Duodenal mucosa (tissue), 2 donors: ENCODE results near the gene MYO16.
"Not testable (repeated sequence)": the region's sequence is repeated elsewhere in the genome, so short reads cannot be mapped to it uniquely, and the experiment has no call there.

Experiments used
- H3K27ac ChIP-seq: one replicate; pipeline ENCODE4 v1.7.0; 2013; ENCODE audit warnings: low read depth, low read length
- H3K27me3 ChIP-seq, 2 donors: one replicate each; pipeline ENCODE4 v1.7.0; 2013; ENCODE audit warnings: low read length in 2 of 2, control low read depth in 1 of 2; ENCODE audit not compliant: insufficient read depth in 2 of 2, control insufficient read depth in 1 of 2
- H3K36me3 ChIP-seq, 2 donors: one replicate each; pipeline ENCODE4 v1.7.0; 2013; ENCODE audit warnings: low read length in 2 of 2, control low read depth in 1 of 2; ENCODE audit not compliant: insufficient read depth in 2 of 2, control insufficient read depth in 1 of 2
- H3K4me1 ChIP-seq, 2 donors: one replicate each; pipeline ENCODE4 v1.7.0; 2013; ENCODE audit warnings: low read length in 2 of 2, control low read depth in 1 of 2; ENCODE audit not compliant: insufficient read depth in 2 of 2, control insufficient read depth in 1 of 2
- H3K4me3 ChIP-seq, 2 donors: one replicate each; pipeline ENCODE4 v1.7.0; 2013; ENCODE audit warnings: low read length in 2 of 2, low read depth in 1 of 2
- H3K9ac ChIP-seq, 2 donors: one replicate each; pipeline ENCODE4 v1.7.0; 2013; ENCODE audit warnings: low read length in 2 of 2, low read depth in 1 of 2
- H3K9me3 ChIP-seq, 2 donors: one replicate each; pipeline ENCODE4 v1.7.0; 2013; ENCODE audit warnings: low read length in 2 of 2, control low read depth in 1 of 2; ENCODE audit not compliant: control insufficient read depth in 1 of 2

Gene MYO16

GRCh38 chr13:108902405-108903155 lies 273.2 kb downstream of the MYO16 start:
- Histone ChIP-seq H3K36me3 (no peaks in the 10 kb centered on the region), H3K9ac (no peak overlapping the region), H3K27me3 (no peaks in the 10 kb centered on the region), H3K9me3 (no peaks in the 10 kb centered on the region), H3K27ac (no peak overlapping the region), H3K4me1 (no peaks in the 10 kb centered on the region), H3K4me3 (no peak overlapping the region)

- Histone ChIP-seq H3K9ac (no peak overlapping the region), H3K27ac (no peak overlapping the region), H3K9me3 (no peaks in the 10 kb centered on the region), H3K27me3 (no peaks in the 10 kb centered on the region), H3K4me1 (no peaks in the 10 kb centered on the region), H3K4me3 (no peak overlapping the region), H3K36me3 (no peaks in the 10 kb centered on the region)
Measured at GRCh38 chr13:108903613-108904012, 274.2 kb downstream of the MYO16 start.

GRCh38 chr13:108911807-108912206 lies 282.4 kb downstream of the MYO16 start:
- Histone ChIP-seq H3K36me3 (no peaks in the 10 kb centered on the region), H3K4me3 (no peak overlapping the region), H3K9ac (no peak overlapping the region), H3K9me3 (no peaks in the 10 kb centered on the region), H3K4me1 (peaks cover 7 to 17% of the 10 kb centered on the region in 2 donors), H3K27ac (no peak overlapping the region), H3K27me3 (no peaks in the 10 kb centered on the region)

GRCh38 chr13:108913731-108914130 lies 284.3 kb downstream of the MYO16 start:
- not testable (repeated sequence) for H3K9ac ChIP-seq, H3K9me3 ChIP-seq, H3K27ac ChIP-seq, H3K27me3 ChIP-seq, H3K36me3 ChIP-seq, H3K4me3 ChIP-seq
- peaks cover 7 to 17% of the 10 kb centered on the region in 2 donors for H3K4me1 ChIP-seq

- Histone ChIP-seq H3K9me3 (no peaks in the 10 kb centered on the region), H3K27ac (peak overlapping the region; percentile 39), H3K4me1 (peaks cover 7 to 17% of the 10 kb centered on the region in 2 donors), H3K4me3 (peak overlapping the region; percentile 34 to 53), H3K36me3 (no peaks in the 10 kb centered on the region), H3K9ac (peak overlapping the region in 1 of 2 donors; percentile 28), H3K27me3 (no peaks in the 10 kb centered on the region)
Measured at GRCh38 chr13:108915095-108915633, 285.8 kb downstream of the MYO16 start.

- H3K36me3 ChIP-seq, result no peaks in the 10 kb centered on the region
- H3K4me1 ChIP-seq, result peaks cover 7 to 17% of the 10 kb centered on the region in 2 donors
- H3K27me3 ChIP-seq, result no peaks in the 10 kb centered on the region
- H3K9me3 ChIP-seq, result no peaks in the 10 kb centered on the region
- peak overlapping the region in 1 of 2 donors; percentile 28 for H3K9ac ChIP-seq
- H3K27ac ChIP-seq, result peak overlapping the region; percentile 43
- peak overlapping the region; percentile 34 to 53 for H3K4me3 ChIP-seq
Measured at GRCh38 chr13:108915634-108916512, 286.5 kb downstream of the MYO16 start.

- Histone ChIP-seq H3K9me3 (no peaks in the 10 kb centered on the region), H3K4me3 (no peak overlapping the region), H3K27ac (no peak overlapping the region), H3K4me1 (peaks cover 7 to 17% of the 10 kb centered on the region in 2 donors), H3K27me3 (no peaks in the 10 kb centered on the region), H3K36me3 (no peaks in the 10 kb centered on the region), H3K9ac (no peak overlapping the region)
Measured at GRCh38 chr13:108917581-108917980, 288.2 kb downstream of the MYO16 start.

GRCh38 chr13:108919036-108919907 lies 289.9 kb downstream of the MYO16 start:
- H3K9me3 ChIP-seq, result no peaks in the 10 kb centered on the region
- H3K4me3 ChIP-seq, result no peak overlapping the region
- no peak overlapping the region for H3K27ac ChIP-seq
- H3K27me3 ChIP-seq, result no peaks in the 10 kb centered on the region
- no peaks in the 10 kb centered on the region for H3K36me3 ChIP-seq
- peaks cover 7 to 17% of the 10 kb centered on the region in 2 donors for H3K4me1 ChIP-seq
- H3K9ac ChIP-seq, result no peak overlapping the region

GRCh38 chr13:108920137-108920536 lies 290.7 kb downstream of the MYO16 start:
- no peaks in the 10 kb centered on the region for H3K9me3 ChIP-seq
- H3K4me1 ChIP-seq, result peaks cover 4 to 15% of the 10 kb centered on the region in 2 donors
- H3K9ac ChIP-seq, result no peak overlapping the region
- H3K36me3 ChIP-seq, result no peaks in the 10 kb centered on the region
- no peak overlapping the region for H3K27ac ChIP-seq
- no peak overlapping the region for H3K4me3 ChIP-seq
- H3K27me3 ChIP-seq, result no peaks in the 10 kb centered on the region
